SK-N-SH (cell line): ENCODE measurements around the gene RASGRF1. TPM values are rescaled to one million over a fixed set of nuclear protein-coding genes. Genes with fewer than 3 reads are reported as not detected.

Source experiments
- CTCF ChIA-PET: fragments of 300-600, 350-600 bp; formaldehyde crosslinking; extraction: SDS; loops from one replicate; lab custom pipeline; 2021; lab: Yijun Ruan, JAX
- POLR2A ChIA-PET: fragments of 350-600 bp; sonication (Branson Sonifier 250); formaldehyde crosslinking; extraction: SDS; loops from one replicate; lab custom pipeline; 2020; ENCODE audit warnings: antibody characterized with exemption, inconsistent platforms; lab: Yijun Ruan, JAX
- DNase-seq: peaks from one replicate; pipeline ENCODE4 v3.0.0; 2012
- H2AFZ ChIP-seq: fragments of 200-600 bp; sonication (generic); 2 replicates; pipeline ENCODE4 v1.8.1; 2016; ENCODE audit warnings: antibody characterized with exemption, mild to moderate bottlenecking, low read depth
- H3F3A ChIP-seq: fragments of 200-600 bp; sonication (generic); replicated peaks from 2 replicates; pipeline ENCODE3; 2016; ENCODE audit warnings: antibody characterized with exemption, mild to moderate bottlenecking; ENCODE audit not compliant: insufficient read depth
- H3K27ac ChIP-seq, 2 experiments: fragments of 200-500 bp in 1 of 2; fragments of 200-600 bp in 1 of 2; sonication (Bioruptor generic) in 1 of 2; sonication (generic), shearing (Covaris generic) in 1 of 2; 2 replicates each; pipeline versions ENCODE4 v1.5.1 to v1.6.1; 2014 to 2016; ENCODE audit warnings: low read depth in 2 of 2, inconsistent platforms in 1 of 2, low read length in 1 of 2, mild to moderate bottlenecking in 1 of 2, mixed read lengths in 1 of 2
- H3K27me3 ChIP-seq: fragments of 200-600 bp; sonication (generic), shearing (Covaris generic); 2 replicates; pipeline ENCODE4 v1.6.1; 2016; ENCODE audit warnings: mixed run types; ENCODE audit not compliant: insufficient read depth
- H3K36me3 ChIP-seq, 2 experiments: fragments of 200-500 bp in 1 of 2; fragments of 200-600 bp in 1 of 2; sonication (Bioruptor generic) in 1 of 2; sonication (generic) in 1 of 2; replicated peaks in 1 of 2; 2 replicates each; pipeline versions ENCODE3 to v1.5.1; 2014 to 2016; ENCODE audit warnings: low read length in 1 of 2, mild to moderate bottlenecking in 1 of 2; ENCODE audit not compliant: insufficient read depth in 2 of 2, control insufficient read depth in 1 of 2
- H3K4me1 ChIP-seq, 2 experiments: fragments of 200-500 bp in 1 of 2; fragments of 200-600 bp in 1 of 2; sonication (Bioruptor generic) in 1 of 2; sonication (generic), shearing (Covaris generic) in 1 of 2; 2 replicates each; pipeline versions ENCODE4 v1.5.1 to v1.6.1; 2014 to 2016; ENCODE audit warnings: low read depth in 1 of 2, low read length in 1 of 2, mixed run types in 1 of 2; ENCODE audit not compliant: insufficient read depth in 2 of 2, control insufficient read depth in 1 of 2
- H3K4me2 ChIP-seq: fragments of 200-600 bp; sonication (generic), shearing (Covaris generic); 2 replicates; pipeline ENCODE4 v1.6.1; 2017; ENCODE audit warnings: mixed run types
- H3K4me3 ChIP-seq, 2 experiments: fragments of 200-500 bp in 1 of 2; fragments of 200-600 bp in 1 of 2; sonication (Bioruptor generic) in 1 of 2; sonication (generic), shearing (Covaris generic) in 1 of 2; 2 replicates each; pipeline versions ENCODE4 v1.5.1 to v1.8.1; 2014 to 2016; ENCODE audit warnings: low read depth in 2 of 2, inconsistent platforms in 1 of 2, low read length in 1 of 2, mild to moderate bottlenecking in 1 of 2, mixed read lengths in 1 of 2, moderate library complexity in 1 of 2
- H3K79me2 ChIP-seq: fragments of 200-600 bp; sonication (generic); 2 replicates; pipeline ENCODE4 v1.8.1; 2017; ENCODE audit warnings: mild to moderate bottlenecking; ENCODE audit not compliant: insufficient read depth
- H3K9ac ChIP-seq: fragments of 200-600 bp; sonication (generic); 2 replicates; pipeline ENCODE4 v1.6.1; 2017; ENCODE audit warnings: mixed run types
- H3K9me2 ChIP-seq: fragments of 200-600 bp; sonication (generic); 2 replicates; pipeline ENCODE4 v1.6.1; 2017; ENCODE audit warnings: mixed run types
- H3K9me3 ChIP-seq: fragments of 200-600 bp; sonication (generic); 2 replicates; pipeline ENCODE4 v1.6.1; 2017; ENCODE audit warnings: mixed run types, mild to moderate bottlenecking, moderate library complexity
- H4K20me1 ChIP-seq: fragments of 200-600 bp; sonication (generic); 2 replicates; pipeline ENCODE4 v1.6.1; 2017; ENCODE audit warnings: mild to moderate bottlenecking, mixed run types; ENCODE audit not compliant: insufficient read depth
- CHD2 ChIP-seq: fragments of 150-350 bp; IDR thresholded peaks from 2 replicates; pipeline ENCODE4 v1.6.1; 2018; ENCODE audit warnings: low read length; ENCODE audit not compliant: partially characterized antibody
- CTCF ChIP-seq: fragments of 200-600 bp; sonication (generic); IDR thresholded peaks from 2 replicates; pipeline ENCODE4 v1.6.1; 2017; ENCODE audit warnings: antibody characterized with exemption, mild to moderate bottlenecking, moderate library complexity
- ELF1 ChIP-seq: IDR thresholded peaks from 2 replicates; pipeline ENCODE4 v1.4.0; 2012
- EZH2phosphoT487 ChIP-seq: fragments of 200-600 bp; sonication (generic); IDR thresholded peaks from 2 replicates; pipeline ENCODE4 v1.6.1; 2017; ENCODE audit warnings: low read depth, mixed run types, mild to moderate bottlenecking, antibody characterized with exemption, moderate library complexity, borderline replicate concordance
- GABPA ChIP-seq: IDR thresholded peaks from 2 replicates; pipeline ENCODE4 v1.4.0; 2012; ENCODE audit warnings: low read depth, mild to moderate bottlenecking
- GATA2 ChIP-seq: sonication (generic); formaldehyde crosslinking; IDR thresholded peaks from 2 replicates; pipeline ENCODE4 v1.5.0; 2020; ENCODE audit warnings: mild to moderate bottlenecking, missing genetic modification reagents
- IRF3 ChIP-seq: fragments of 150-350 bp; IDR thresholded peaks from 2 replicates; pipeline ENCODE4 v1.6.1; 2016; ENCODE audit warnings: mild to moderate bottlenecking, low read depth, low read length
- NFIC ChIP-seq: IDR thresholded peaks from 2 replicates; pipeline ENCODE4 v1.4.0; 2012; ENCODE audit warnings: borderline replicate concordance
- RAD21 ChIP-seq: IDR thresholded peaks from 2 replicates; pipeline ENCODE4 v1.6.1; 2012; ENCODE audit warnings: mild to moderate bottlenecking, low read length
- RFX5 ChIP-seq: IDR thresholded peaks from 2 replicates; pipeline ENCODE4 v1.6.1; 2012; ENCODE audit warnings: mild to moderate bottlenecking, improper control_type of control experiment, low read length
- RXRA ChIP-seq: IDR thresholded peaks from 2 replicates; pipeline ENCODE4 v1.4.0; 2012; ENCODE audit warnings: low read depth, mild to moderate bottlenecking, borderline replicate concordance
- TCF12 ChIP-seq: IDR thresholded peaks from 2 replicates; pipeline ENCODE4 v1.4.0; 2012
- TEAD4 ChIP-seq: IDR thresholded peaks from 2 replicates; pipeline ENCODE4 v1.4.0; 2012; ENCODE audit warnings: mild to moderate bottlenecking, borderline replicate concordance; ENCODE audit not compliant: insufficient read depth
- USF2 ChIP-seq: fragments of 150-350 bp; IDR thresholded peaks from 2 replicates; pipeline ENCODE4 v1.6.1; 2017; ENCODE audit warnings: antibody characterized with exemption, low read length, low read depth, borderline replicate concordance
- WGBS: methylation state at CpG from one replicate; pipeline ENCODE4 v1.1.6; 2017; ENCODE audit warnings: low lambda C conversion rate; 5-methylcytosine and 5-hydroxymethylcytosine counted together
- polyA plus RNA-seq, 3 experiments: library from polyadenylated mRNA; depleted of rRNA; stranded (reverse); fragments of >200 nt; gene quantifications; 2 replicates each; pipeline ENCODE4 v1.2.3, GENCODE V29; 2012
- TF ChIP-seq, protein P1 (sequence below): IDR thresholded peaks from 2 replicates; pipeline ENCODE4 v1.6.1; 2012; ENCODE audit warnings: mild to moderate bottlenecking, low read depth, low read length, moderate library complexity
- TF ChIP-seq, protein P2 (sequence below): IDR thresholded peaks from 2 replicates; pipeline ENCODE4 v1.4.0; 2012; ENCODE audit warnings: low read depth

Gene RASGRF1
- polyA plus RNA-seq, 1 of the 3 experiments (the other 2 are of a cell fraction), result 0.10 TPM

DNA sequence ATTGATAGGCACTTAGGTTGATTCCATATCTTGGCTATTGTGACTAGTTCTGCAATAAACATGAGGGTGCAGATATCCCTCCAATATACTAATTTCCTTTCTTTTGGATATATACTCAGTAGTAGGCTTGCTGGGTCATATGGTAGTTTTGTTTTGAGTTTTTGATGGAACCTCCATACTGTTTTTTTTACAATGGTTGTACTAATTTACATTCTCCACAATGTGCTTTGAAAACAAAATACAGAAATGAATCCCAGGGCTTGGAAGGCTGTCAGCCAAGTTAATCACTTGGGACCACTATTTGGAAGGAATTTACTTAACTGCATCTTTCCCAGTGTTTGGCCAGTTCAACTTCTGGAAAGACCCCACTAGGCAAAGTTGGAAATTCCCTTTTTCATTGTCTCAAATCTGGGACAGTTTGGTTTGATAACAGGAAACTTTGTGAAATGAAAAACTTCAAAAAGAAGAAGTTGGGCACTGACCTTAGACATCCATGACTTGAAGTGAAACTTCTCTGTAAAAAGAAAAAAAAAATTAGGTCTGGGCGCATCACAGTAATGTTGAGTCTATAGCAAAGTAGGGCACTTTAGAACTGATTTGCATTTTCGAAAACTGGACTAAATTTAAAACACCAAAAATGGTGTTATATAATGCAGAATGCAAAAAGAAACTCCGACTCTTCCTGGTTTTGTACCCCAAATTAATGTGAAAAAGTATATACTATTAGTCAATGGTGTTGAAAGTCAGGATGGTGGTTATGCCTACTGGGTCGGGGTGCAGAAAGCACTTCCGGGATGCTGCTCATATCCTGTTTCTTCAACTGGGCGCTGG is 151.7 kb downstream of the RASGRF1 start (continued):
- TF ChIP-seq CTCF (no peak), TEAD4 (no peak), CHD2 (no peak)

DNA sequence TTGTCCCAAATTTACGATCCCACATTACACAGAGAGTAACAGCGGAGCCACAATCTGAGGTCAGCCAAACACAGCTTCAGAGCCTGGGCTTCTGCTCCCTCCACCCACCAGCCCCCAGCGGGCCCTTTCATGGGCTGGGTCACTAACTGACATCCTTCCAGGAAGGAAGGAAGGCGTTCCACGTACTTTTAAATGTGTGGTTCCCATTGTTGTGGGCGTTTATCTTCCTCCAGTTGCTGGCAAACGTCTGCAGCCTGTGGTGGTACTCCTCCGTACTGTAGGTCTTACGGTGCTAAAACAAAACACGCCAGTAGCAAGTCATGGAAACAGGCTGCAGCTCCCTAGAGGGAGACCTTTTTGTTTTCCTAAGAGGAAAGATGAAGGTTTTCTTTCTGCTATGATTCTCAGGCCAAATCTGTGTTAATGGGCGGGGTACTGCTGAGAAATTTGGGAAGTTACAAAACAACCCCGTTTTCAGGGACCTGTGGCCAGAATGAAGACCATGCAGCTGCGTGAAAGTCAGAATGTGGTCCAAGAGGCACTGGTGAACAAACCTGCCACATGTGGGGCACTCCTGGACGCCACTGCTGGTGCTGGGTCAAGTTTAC is 153.3 kb downstream of the RASGRF1 start:
- H3K27ac ChIP-seq, result no peak overlapping the region
- no peaks in the 10 kb centered on the region for H3F3A ChIP-seq
- no peak for TF ChIP-seq EZH2phosphoT487
- no peak for TF ChIP-seq NFIC
- TF ChIP-seq RXRA, result no peak
- no peak for TF ChIP-seq GATA2
- no peak for TF ChIP-seq RFX5
- no peak for TF ChIP-seq ELF1
- no peak for TF ChIP-seq GABPA
- TF ChIP-seq USF2, result no peak
- TF ChIP-seq TCF12, result no peak
- TF ChIP-seq RAD21, result no peak
- no peak for TF ChIP-seq IRF3
- TF ChIP-seq, protein P1, sequence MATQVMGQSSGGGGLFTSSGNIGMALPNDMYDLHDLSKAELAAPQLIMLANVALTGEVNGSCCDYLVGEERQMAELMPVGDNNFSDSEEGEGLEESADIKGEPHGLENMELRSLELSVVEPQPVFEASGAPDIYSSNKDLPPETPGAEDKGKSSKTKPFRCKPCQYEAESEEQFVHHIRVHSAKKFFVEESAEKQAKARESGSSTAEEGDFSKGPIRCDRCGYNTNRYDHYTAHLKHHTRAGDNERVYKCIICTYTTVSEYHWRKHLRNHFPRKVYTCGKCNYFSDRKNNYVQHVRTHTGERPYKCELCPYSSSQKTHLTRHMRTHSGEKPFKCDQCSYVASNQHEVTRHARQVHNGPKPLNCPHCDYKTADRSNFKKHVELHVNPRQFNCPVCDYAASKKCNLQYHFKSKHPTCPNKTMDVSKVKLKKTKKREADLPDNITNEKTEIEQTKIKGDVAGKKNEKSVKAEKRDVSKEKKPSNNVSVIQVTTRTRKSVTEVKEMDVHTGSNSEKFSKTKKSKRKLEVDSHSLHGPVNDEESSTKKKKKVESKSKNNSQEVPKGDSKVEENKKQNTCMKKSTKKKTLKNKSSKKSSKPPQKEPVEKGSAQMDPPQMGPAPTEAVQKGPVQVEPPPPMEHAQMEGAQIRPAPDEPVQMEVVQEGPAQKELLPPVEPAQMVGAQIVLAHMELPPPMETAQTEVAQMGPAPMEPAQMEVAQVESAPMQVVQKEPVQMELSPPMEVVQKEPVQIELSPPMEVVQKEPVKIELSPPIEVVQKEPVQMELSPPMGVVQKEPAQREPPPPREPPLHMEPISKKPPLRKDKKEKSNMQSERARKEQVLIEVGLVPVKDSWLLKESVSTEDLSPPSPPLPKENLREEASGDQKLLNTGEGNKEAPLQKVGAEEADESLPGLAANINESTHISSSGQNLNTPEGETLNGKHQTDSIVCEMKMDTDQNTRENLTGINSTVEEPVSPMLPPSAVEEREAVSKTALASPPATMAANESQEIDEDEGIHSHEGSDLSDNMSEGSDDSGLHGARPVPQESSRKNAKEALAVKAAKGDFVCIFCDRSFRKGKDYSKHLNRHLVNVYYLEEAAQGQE, result no peak
- TF ChIP-seq, protein P2, sequence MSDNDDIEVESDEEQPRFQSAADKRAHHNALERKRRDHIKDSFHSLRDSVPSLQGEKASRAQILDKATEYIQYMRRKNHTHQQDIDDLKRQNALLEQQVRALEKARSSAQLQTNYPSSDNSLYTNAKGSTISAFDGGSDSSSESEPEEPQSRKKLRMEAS, result no peak
- no peaks in the 10 kb centered on the region for H3K79me2 ChIP-seq
- ChIA-PET CTCF (interaction anchor here (1.5 kb wide), 1 partner anchor 28 kb away, joined by 3 read pairs; no protein-coding TSS in a partner anchor), POLR2A (no interaction called here)
- DNase-seq, result no peak
- H2AFZ ChIP-seq, result no peak overlapping the region
- H3K9me3 ChIP-seq, result no peaks in the 10 kb centered on the region
- no peaks in the 10 kb centered on the region for H3K36me3 ChIP-seq
- peaks cover 0 to 9% of the 10 kb centered on the region in 2 experiments; a peak in 1 of 4 replicates for H3K4me1 ChIP-seq
- H4K20me1 ChIP-seq, result no peaks in the 10 kb centered on the region
- WGBS, result 86% methylated on average over 14 of the region's 14 CpGs
- no peaks in the 10 kb centered on the region for H3K27me3 ChIP-seq
- no peak overlapping the region for H3K4me2 ChIP-seq
- no peak overlapping the region for H3K9ac ChIP-seq
- no peak overlapping the region for H3K4me3 ChIP-seq
- no peaks in the 10 kb centered on the region for H3K9me2 ChIP-seq
